ENCODE data around the gene AOPEP.
"Not testable (repeated sequence)": the region's sequence is repeated elsewhere in the genome, so short reads cannot be mapped to it uniquely, and the experiment has no call there.

AOPEP gene

DNA sequence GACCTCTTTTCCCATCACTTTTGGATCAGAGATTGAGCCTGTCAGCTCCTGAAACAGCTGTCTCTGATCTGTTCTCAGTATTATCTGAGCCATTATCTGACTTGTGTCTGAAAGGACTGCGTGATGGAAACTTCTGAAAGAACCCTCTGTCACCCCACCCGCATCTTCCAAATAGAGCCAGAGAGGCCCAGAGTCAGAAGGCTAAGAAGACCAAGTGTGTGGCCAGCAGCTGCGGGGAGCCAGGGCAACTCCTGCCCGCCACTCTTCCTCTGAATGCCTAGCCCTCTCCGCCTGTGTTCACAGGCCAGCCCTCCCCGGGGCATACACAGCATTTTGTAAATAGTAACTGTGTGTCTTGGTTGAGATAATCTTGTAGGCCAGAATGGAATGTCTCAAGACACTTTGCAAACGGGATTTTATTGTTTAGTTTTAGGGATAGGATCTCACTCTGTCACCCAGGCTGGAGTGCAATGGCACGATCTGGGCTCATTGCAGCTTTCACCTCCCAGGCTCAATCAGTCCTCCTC is 92.7 kb downstream of the AOPEP start:
- no peak for DNase-seq

DNA sequence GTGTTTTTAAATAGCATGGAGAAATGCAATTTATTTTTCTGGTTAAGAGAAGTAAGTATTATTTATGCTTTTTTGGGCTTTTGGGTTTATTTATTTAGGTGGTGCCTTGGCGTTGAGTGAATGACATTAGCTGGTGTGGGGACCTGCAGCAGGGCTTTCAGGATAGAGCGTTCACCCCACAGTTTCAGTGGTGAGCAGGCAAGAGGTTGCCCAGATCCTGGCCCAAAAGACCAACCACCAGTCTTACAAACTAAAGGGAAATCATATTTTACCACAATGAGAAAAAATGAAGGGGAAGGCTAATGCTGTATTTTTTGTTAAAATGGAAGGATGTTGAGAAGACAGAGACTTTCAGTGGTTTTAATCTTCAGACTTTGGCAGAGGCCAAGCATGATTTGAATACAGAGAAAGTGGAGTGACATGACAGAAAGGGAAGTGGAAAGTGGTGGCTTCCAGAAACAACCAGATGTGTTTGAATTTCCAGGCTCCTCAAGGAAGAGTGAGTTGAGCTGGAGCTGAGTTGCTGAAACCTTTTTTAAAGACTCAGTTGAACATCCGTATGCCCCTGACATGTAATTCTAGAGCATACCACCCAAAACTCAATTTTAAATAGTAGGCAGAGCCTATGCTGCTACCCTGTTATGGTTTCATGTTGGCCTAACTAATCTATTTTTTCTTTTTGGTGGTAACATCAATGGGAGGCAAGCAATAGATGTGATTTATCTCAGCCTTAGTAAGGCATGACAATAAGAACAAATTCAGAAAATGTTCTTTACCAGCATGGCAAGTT is 94.8 kb downstream of the AOPEP start:
- DNase-seq: no peak

DNA sequence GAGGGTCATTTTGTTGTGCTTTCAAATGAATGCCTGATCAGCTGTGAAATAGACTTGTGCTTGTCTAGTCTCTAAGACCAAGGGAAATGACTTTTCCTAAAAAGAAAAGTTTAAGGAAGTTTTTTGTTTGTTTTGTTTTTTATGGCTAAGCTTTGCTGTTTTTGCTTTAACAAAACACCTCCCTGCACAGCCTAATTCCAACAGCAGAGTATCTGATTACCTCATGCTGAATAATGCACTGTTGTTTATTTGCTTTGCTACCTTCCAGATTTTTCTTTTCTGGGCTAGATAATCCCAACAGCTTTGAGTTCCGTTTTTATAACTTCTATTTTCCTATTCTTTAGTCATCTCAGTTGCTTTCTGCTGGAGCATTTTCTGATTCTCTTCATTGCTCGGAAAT is 95.8 kb downstream of the AOPEP start:
- no peak for DNase-seq

DNA sequence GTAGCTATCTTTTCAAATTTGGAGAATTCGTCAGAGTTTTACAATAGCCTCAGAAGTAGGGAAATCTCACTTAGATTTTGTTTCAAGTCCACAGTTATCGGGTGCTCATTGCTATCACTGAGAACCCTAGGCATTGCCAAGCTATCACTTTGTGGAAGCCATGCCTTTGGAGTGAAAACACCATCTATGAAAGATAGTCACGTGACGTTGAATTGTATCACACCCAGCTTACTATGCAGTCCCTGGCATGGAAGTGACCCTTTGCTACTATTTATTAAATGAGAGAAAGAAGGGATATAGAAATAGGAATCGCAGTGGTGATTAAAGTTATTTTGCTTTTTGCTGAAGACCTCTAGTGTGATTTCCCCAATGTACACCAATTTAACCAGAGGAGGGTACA is 97.2 kb downstream of the AOPEP start:
- no peak for DNase-seq

DNA sequence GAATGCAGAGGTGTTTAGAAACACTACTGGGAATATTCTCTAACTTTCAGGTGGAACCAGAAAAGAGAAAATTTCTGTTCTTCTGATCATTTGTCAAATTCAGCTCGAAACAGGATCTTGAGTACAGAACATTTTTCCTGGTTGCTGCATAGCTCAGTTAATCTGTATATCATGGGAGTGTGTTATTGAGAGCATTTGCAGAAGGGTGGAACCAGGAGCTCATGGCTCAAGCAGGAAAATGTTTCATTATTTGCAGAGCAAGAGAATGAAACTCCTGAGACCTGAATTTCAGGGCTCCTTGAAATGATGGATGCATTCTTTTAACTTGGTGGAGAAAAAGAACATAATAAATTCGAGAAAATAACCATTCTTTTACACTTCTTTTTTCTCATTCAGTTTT is 97.9 kb downstream of the AOPEP start:
- DNase-seq: no peak

DNA sequence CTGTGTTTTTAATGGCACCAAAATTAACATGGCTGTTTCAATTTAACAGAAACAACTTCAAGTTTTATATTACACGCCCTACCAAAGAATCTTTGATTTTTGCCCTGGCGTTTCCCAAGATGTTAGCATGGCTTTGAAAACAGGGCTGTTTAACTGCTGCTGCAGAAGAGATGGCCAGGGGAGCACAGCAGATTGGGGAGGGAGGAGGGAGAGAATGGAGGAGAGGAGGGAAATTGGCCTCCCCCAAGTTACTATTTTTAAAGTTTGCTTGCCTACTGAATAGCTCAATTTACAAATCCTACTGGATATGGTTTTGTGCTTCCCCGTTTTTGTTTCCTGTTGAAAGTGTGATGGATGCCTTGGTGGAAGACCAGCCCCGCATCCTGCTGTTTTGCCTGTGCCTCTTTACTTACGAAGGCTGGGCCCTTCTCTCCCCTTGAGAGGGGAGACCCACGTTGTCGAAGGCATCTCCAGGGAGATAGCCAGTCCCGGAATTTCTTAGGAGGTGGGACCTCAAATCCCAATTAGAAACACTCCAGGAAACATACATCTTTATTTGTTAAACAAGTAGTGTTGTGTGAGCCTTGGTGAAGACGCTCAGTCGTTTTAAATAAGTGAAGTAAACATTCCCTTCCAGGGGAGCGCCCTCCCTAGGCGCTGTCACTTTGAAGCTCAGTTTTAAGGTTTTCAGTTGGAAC is 98.6 kb downstream of the AOPEP start:
- DNase-seq: no peak

DNA sequence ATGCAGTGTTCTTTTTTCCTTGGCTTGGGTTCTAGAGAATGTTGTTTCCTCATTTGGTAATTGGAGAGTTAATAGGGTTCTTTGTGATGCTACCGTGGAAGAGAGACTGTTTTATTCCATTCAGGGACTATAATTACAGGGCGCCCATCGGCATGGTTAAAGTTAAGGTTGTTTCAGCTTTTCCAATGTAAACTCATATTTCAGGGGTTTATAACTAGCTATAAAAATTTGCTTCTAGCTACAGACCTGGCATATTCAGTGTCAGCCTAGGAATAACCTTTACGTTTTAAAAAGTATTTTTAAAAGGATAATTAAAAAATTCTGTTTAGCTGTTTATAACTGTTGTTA is 99.1 kb downstream of the AOPEP start:
- DNase-seq: no peak

DNA sequence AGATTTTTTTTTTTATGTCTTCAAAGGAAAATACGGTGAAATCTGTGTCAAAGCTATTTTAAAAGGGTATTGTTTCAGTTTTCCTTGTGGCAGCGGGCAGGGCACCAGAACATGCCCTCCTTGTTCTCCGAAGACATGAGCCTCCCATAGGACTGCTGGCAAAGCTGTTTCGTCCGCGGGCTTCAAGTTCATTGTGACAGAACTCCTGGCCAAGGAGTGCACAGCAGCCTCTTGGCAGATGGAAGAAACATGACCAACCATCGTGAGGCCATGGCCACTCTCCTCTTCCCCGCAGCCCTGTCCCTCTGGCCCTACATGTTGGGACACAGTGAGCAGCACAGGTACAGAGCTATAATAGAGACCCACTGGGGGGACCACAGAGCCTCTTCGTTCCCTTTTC is 99.5 kb downstream of the AOPEP start:
- DNase-seq: no peak

DNA sequence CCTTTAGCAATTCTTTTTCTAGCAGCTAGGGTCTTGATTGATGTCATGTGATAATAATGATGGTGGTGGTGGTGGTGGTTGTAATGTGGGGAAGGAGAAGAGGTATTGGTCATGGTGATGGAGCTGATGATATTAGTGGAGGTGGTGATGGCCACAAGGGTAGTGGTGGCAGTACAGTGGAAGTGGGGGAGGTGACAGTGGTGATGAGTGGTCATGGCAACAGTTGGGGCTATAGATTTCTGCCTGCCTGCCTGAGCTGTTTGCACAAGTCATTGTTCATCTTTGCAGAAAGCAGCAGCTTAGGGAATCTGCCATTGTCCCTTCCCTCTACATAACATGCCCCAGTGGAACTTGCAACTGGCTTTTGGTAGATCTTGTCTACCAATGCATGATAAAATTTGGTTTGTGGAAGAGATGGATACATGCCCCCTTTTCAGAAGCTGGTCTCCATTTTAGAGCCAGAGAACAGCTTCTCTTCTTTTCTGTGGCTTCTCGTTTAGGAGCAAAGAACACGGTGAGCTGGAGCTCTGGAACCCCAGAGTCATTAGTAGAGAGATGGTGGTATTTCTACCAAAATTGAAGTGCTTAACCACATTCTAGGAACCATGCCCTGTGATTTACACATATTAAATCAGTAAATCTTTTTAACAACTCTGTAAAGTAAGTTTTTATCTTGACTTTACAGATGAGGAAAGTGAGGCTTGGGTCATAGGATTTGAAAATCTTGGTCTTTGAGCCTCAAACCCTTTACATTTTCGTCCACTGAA is 100.3 kb downstream of the AOPEP start:
- DNase-seq: no peak

DNA sequence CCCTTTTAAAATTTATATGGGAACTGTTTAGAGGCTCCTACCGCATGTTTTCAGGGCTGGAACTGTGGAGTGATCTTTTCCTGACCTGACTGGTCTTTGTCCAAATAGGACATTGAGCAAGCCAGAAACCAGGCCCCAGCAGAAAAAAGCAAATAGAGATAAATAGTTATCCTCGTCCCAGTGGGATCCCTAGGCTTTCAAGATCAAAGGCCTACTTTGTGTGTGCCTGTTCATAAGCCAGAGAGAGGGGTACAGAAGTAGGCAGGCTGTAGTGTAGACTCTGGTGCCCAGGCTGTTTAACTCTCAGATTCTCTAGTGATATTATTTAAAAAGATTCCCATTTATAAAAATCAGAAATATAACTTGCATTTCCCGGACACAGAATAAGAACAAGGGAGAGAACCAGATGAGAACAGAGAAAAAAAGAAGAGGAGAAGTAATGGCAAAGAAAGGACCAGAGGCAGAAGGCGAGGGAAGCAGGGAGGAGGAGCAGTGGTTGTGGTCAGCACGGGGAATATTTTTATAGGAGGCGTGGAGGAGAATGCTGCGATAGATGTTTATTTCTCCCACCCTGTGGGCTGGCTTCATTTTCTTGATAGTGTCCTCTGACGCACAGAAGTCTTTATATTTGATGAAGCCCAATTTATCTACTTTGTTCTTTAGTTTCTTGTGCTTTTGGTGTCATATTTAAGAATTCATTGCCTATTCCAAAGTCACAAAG is 101.2 kb downstream of the AOPEP start:
- DNase-seq: no peak

DNA sequence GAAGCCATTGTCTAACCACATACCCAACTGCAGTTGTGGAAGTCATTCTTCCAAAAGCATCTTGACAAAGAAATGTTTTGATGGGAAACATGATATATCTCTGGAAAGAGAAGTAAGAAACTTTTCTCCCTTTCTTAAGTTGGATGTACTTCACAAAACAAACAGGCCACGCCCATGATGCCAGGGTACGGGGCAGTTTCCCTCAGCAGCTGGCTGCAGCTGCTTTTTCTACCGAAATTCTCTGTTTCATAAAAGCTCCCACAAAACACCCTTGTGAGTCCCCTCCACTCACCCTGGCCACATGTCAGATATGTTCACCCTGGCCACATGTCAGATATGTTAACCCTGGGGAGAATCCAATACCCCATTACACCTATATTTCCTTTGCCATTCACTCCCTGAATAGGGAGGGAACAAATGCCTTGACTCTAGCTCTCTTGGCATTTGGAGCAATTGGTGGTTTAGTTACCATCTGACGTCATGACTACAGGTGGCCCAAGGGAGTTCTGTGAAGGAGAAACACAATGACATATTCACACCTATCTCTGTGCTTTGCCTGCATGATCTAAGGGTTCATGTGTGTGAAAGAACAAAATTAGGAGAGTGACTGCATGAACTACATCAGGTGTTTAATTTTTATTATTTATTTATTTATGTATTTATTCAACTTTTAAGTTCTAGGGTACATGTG is 103.0 kb downstream of the AOPEP start:
- no peak for DNase-seq

DNA sequence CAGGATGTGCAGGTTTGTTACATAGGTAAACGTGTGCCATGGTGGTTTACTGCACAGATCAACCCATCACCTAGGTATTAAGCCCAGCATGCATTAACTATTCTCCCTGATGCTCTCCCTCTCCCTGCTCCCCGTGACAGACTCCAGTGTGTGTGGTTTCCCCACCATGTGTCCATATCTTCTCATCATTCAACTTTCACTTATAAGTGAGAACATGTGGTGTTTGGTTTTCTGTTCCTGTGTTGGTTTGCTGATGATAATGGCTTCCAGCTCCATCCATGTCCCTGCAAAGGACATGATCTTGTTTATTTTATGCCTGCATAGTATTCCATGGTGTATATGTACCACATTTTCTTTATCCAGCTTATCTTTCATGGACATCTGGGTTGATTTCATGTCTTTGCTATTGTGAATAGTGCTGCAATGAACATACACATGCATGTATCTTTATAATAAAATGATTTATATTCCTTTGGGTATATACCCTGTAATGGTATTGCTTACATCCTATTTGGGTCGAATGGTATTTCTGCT is 103.6 kb downstream of the AOPEP start:
- not testable (repeated sequence) for DNase-seq

DNA sequence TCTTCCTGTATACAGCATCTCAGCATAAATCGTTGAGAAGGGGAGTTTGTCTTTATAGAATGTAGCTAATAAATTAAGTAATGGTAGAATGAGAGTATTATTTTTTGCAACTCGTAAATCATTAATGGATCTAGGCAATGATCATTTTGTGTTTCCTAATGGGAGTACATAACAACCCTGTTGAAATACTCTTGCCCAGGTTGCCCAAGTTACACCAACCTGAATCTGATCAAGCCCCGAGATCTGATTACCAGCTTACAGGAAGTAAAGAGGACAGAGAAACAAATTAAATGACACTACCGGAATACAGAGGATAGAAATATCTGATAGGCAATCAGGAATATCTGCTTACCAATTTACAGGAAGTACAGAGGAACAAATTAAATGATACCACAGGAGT is 107.3 kb downstream of the AOPEP start:
- DNase-seq: no peak

DNA sequence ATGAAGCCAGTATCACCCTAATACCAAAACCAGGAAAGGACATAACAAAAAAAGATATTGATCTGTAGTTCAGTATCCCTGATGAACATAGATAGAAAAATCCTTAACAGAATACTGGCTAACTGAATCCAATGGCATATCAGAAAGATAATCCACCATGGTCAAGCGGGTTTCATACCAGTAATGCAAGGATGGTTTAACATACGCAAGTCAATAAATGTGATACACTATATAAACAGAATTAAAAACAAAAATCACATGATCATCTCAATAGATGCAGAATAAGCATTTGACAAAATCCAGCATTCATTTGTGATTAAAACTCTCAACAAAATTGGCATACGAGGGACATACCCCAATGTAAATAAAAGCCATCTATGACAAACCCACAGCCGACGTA is 110.9 kb downstream of the AOPEP start:
- DNase-seq: no peak

DNA sequence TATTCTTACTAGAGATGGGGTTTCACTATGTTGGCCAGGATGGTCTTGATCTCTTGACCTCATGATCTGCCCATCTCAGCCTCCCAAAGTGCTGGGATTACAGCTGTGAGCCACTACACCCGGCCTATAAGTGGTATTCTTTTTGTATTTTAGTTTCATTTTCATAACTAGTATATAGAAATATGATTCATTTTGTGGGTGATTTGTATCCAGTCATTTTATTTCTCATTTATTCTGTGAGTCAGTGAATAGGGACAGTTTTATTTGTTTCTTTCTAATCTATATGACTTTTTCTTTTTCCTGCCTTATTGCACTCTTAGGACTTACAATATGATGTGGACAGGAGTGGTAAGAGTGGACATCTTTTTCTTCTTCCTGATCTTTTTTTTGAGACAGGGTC is 112.9 kb downstream of the AOPEP start:
- DNase-seq: no peak

DNA sequence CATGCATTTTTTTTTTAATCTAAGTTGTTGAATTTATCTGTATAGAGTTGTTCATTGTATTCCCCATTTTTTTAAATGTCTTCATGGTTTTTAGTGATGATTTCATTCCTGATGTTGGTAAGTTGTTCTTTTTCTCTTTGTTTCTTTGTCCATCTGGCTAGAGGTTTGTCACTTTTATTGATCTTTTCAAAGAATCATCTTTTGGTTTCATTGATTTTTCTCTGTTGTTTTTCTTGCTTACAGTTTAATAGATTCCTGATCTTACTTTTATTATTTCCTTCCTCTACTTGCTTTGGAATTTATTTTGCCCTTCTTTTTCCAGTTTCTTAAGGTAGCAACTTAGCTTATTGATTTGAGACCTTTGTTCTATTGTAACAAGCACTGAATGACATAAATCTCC is 114.2 kb downstream of the AOPEP start:
- DNase-seq: no peak

DNA sequence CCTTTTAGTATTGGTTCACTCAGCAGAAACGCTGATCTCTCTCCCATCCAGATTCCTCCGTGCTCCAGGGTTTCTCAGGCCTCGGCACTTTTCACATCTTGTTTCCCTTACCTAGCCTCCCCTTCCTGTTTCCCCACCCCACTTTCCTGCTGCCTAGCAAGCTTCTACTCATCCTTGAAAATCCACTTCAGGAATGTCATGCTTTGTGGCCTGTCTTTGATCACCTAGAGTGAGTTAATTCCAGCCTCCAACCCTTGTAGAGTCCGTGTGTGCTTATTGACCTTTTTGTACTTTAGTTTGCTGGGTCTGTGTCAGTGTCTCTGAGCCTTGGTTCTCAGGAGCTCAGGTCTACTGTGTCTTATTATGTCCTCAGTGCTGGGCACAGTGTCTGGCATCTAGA is 116.6 kb downstream of the AOPEP start:
- no peak for DNase-seq

DNA sequence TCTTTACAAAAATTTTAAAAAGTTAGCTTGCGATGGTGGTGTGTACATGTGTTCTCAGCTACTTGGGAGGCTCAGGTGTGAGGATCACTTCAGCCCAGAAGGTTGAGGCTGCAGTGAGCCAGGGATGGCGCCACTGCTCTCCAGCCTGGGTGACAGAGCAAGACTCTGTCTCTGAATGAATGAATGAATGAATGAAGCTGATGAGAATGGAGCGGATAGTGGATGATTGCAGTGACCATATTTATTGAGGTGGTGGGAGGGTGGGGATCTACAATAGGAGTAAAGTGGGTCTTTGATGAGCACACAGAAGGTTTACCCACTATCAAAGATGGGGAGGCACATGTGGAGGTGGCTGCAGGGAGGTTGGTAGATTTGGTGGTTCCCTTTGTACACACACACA is 120.2 kb downstream of the AOPEP start:
- no peak for DNase-seq

DNA sequence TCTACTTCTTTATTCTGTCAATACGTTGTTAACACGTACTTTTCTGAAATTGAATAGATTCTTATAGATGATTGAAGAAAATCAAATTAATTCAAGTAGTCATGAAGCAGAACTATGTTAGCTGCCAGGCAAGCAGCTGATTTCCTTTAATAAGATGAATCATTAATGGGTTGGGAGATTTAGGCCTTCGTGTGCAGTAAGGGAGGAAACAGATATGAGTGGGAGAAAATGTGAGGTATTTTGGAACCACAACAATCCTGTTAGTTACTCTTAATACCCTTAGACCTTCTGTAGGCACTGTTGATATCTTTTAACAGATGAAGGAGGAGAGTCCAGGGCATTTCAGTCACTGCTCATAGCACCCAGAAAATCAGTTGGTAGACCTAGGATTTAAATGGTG is 121.0 kb downstream of the AOPEP start:
- no peak for DNase-seq

DNA sequence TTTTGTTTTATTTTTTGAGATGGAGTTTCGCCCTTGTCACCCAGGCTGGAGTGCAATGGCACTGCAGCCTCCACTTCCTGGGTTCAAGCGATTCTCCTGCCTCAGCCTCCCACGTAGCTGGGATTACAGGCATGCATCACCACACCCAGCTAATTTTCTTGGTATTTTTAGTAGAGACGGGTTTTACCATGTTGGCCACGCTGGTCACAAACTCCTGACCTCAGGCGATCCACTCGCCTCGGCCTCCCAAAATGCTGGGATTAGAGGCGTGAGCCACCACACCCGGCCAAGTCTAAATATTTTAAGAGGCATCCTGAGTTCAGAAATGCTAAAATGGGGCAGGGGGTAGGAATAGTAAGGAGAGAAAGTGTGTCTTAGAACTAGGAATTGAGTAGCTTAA is 122.3 kb downstream of the AOPEP start:
- not testable (repeated sequence) for DNase-seq

DNA sequence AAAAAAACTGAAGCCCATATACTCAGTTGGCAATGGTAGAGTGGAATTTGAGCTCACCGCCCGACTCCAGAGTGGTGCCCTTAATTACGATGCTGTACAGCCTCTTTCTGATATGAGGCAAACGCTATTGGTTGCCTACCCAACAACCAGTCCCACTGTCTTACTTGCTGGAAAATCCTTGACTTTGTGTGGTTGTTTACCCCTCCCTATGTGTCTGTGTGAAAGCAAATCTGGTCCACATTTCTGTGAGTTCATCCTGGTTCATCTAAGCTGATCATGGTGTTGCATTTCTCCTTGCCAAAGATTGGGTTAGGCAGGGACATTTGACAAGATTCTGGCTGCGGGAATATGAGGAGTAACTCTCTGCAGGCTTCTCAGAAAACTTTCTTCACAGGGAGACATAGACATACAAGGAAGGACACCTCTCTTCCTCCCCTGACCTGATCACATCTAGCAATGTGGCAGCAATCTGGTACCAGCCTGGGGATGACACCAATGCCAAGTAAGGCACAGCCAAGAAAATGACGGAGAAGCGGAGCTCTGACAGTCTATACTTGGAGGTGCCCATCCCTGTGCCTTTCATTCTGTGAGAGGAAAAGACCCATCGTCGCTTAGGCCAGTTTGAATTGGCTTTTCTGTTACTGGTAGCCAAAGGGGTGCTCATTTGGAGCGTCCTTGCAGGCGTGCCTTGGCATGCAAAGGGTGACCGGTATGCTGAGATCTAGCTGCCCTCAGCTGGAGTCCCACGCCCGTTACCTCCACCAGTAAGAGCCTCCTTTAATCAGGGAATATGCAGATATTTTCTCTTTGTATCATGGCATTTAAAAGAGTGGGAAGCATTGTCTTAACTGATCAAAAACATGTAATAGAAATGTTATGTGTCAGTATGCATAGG is 124.3 kb downstream of the AOPEP start:
- DNase-seq: no peak

All from inflammatory macrophage treated with lipopolysaccharide for 1 hour (primary cell).